22Rv1 (cell line): ENCODE data around the gene CGNL1.

Source experiments
- H3K27ac ChIP-seq: fragments of 450-650 bp; 2 replicates; pipeline ENCODE4 v1.5.1; 2017
- ZFX ChIP-seq: fragments of 450-650 bp; IDR thresholded peaks from 2 replicates; pipeline ENCODE4 v1.6.1; 2017; ENCODE audit warnings: antibody characterized with exemption, borderline replicate concordance
- TF ChIP-seq, protein P1 (sequence below): fragments of 450-650 bp; IDR thresholded peaks from 2 replicates; pipeline ENCODE4 v1.5.1; 2017; ENCODE audit warnings: mild to moderate bottlenecking

CGNL1 gene

DNA sequence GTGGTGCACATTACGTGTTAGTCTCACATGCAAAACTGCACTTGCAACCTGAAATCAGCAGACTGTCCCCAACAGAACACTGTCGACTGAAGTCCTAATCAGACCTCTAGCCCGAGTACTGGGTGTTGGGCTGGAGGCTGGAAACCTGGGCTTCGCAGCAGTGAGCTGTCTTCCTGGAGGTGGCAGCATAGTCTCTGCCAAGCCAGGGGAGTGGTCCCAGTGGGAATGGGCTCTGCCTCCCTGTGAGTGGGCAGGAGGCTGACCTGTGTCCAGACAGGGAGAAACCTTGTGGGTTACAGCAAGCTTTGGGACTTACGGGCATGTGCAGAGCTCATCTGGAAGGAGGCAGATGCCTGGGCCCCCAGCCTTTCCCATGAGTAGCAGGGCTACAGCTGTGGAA is 177.2 kb downstream of the CGNL1 start:
- no peak overlapping the region for H3K27ac ChIP-seq
- TF ChIP-seq, protein P1, sequence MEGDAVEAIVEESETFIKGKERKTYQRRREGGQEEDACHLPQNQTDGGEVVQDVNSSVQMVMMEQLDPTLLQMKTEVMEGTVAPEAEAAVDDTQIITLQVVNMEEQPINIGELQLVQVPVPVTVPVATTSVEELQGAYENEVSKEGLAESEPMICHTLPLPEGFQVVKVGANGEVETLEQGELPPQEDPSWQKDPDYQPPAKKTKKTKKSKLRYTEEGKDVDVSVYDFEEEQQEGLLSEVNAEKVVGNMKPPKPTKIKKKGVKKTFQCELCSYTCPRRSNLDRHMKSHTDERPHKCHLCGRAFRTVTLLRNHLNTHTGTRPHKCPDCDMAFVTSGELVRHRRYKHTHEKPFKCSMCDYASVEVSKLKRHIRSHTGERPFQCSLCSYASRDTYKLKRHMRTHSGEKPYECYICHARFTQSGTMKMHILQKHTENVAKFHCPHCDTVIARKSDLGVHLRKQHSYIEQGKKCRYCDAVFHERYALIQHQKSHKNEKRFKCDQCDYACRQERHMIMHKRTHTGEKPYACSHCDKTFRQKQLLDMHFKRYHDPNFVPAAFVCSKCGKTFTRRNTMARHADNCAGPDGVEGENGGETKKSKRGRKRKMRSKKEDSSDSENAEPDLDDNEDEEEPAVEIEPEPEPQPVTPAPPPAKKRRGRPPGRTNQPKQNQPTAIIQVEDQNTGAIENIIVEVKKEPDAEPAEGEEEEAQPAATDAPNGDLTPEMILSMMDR = no peak
- TF ChIP-seq ZFX = no peak

- TF ChIP-seq ZFX = no peak
- TF ChIP-seq, protein P1 = no peak
Observed at GRCh38 chr15:57554063-57554811, 177.9 kb downstream of the CGNL1 start.

GRCh38 chr15:57554812-57555179 is 178.5 kb downstream of the CGNL1 start:
- TF ChIP-seq ZFX = no peak
- TF ChIP-seq, protein P1 = no peak
- H3K27ac ChIP-seq = no peak overlapping the region

More at GRCh38 chr15:57554063-57554811, 177.9 kb downstream of the CGNL1 start:
- H3K27ac ChIP-seq = no peak overlapping the region

DNA sequence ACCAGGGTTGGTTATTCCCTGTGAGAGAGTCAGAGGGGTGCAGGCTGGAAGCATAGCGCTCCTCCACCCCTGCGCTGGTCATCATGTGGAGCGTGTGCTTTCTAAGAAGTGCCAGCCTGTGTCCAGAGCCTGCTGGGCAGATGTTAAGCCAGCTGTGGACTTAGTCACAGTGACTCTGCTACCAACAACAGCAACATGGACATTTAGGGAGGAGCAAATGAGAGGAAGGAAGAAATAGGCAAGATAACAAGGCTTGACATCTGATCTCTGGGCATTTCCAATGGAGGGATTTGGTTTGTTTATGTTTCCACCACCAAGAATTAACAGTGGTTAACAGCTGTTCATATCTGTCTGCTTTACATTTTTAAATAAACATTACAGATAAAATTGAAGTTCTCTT is 179.0 kb downstream of the CGNL1 start:
- H3K27ac ChIP-seq = no peak overlapping the region
- TF ChIP-seq ZFX = no peak
- TF ChIP-seq, protein P1 = no peak

DNA sequence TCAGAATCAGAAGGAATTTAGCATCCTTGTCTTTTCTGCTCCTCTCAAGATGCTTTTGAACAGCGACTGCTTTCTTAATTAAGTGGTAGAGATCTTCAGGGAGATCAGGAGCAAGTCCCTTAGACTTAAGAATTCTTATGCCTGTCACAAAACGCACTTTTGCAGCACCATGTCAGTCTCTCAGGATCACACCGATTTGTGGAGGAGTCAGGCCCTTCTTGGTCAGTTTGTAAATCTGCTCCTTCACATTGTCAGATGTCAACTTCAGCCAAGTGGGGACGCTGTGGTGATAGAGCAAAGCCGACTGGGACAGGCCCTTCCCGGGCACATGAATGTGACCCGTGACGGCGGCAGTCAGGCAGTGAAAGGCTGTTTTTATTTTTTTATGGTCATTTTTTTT is 179.7 kb downstream of the CGNL1 start:
- no peak for TF ChIP-seq ZFX
- TF ChIP-seq, protein P1 = no peak
- H3K27ac ChIP-seq = no peak overlapping the region

DNA sequence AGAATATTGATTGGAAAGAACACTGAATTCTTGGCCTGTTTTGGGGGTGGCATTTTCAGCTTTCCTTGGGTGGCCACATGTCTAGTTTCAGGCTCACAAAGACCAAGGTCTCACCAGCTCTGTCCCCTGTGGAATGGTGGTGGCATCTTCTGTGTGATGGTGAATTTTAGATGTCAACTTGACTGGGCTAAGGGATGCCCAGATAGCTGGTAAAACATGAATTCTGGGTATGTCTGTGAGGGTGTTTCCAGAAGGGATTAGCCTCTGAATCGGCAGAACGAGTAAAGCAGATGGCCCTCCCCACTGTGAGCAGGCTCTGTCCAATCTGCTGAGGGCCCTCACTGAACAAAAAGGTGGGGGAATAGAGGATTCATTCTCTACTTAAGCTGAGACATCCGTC is 181.0 kb downstream of the CGNL1 start:
- no peak for TF ChIP-seq ZFX
- TF ChIP-seq, protein P1 = no peak
- H3K27ac ChIP-seq = no peak overlapping the region

GRCh38 chr15:57557810-57558209 is 181.5 kb downstream of the CGNL1 start:
- no peak for TF ChIP-seq ZFX
- TF ChIP-seq, protein P1 = no peak
- no peak overlapping the region for H3K27ac ChIP-seq
